ENCODE measurements around the gene CGB3.

Gene CGB3

GRCh38 chr19:49014870-49015255 lies 9.3 kb downstream of the CGB3 start:
- DNase-seq, result no peak

- DNase-seq, result no peak
Measured at GRCh38 chr19:49014123-49014869, 9.8 kb downstream of the CGB3 start.

GRCh38 chr19:49011194-49011593 lies 12.9 kb downstream of the CGB3 start:
- no peak for DNase-seq

- no peak for DNase-seq
Measured at GRCh38 chr19:49010453-49010852, 13.7 kb downstream of the CGB3 start.

- no peak for DNase-seq
Measured at GRCh38 chr19:49009828-49010227, 14.3 kb downstream of the CGB3 start.

- DNase-seq, result no peak
Measured at GRCh38 chr19:49006905-49007304, 17.2 kb downstream of the CGB3 start.

GRCh38 chr19:49004964-49005614 lies 19.0 kb downstream of the CGB3 start:
- DNase-seq, result no peak

- no peak for DNase-seq
Measured at GRCh38 chr19:49004133-49004532, 20.0 kb downstream of the CGB3 start.

- DNase-seq, result peak in 1 of 2 experiments; percentile 78
Measured at GRCh38 chr19:48999481-49000325, 24.4 kb downstream of the CGB3 start.

- DNase-seq, result peak in 1 of 2 experiments; percentile 70
Measured at GRCh38 chr19:48997972-48998371, 26.2 kb downstream of the CGB3 start.

GRCh38 chr19:48994035-48994386 lies 30.1 kb downstream of the CGB3 start:
- DNase-seq, result no peak

GRCh38 chr19:48993175-48994034 lies 30.7 kb downstream of the CGB3 start, which contains the start of the genes GYS1 and RUVBL2:
Gene GYS1, minus strand, starts transcription at chr19:48993309. Its CDS starts 197 bp downstream, at chr19:48993112.
Gene RUVBL2, plus strand, starts transcription at chr19:48993887. Its CDS starts 25 bp downstream, at chr19:48993912.
- peak; percentile 97 to 99 for DNase-seq

GRCh38 chr19:48992581-48993174 lies 31.5 kb downstream of the CGB3 start:
- peak in 1 of 2 experiments; percentile 68 for DNase-seq

- no peak for DNase-seq
Measured at GRCh38 chr19:48991873-48992580, 32.1 kb downstream of the CGB3 start.

GRCh38 chr19:48991011-48991609 lies 33.0 kb downstream of the CGB3 start:
- no peak for DNase-seq

- no peak for DNase-seq
Measured at GRCh38 chr19:48990400-48990799, 33.7 kb downstream of the CGB3 start.

GRCh38 chr19:48989701-48990291 lies 34.3 kb downstream of the CGB3 start:
- DNase-seq, result no peak

GRCh38 chr19:48988860-48989259 lies 35.3 kb downstream of the CGB3 start:
- DNase-seq, result no peak

GRCh38 chr19:48988286-48988685 lies 35.8 kb downstream of the CGB3 start:
- DNase-seq, result no peak

GRCh38 chr19:48987323-48987722 lies 36.8 kb downstream of the CGB3 start:
- DNase-seq, result no peak

- no peak for DNase-seq
Measured at GRCh38 chr19:48986211-48986610, 37.9 kb downstream of the CGB3 start.
